ENCODE measurements around the gene EHD4. TPM values are rescaled to one million over a fixed set of nuclear protein-coding genes. Genes with fewer than 3 reads are reported as not detected.

Gene EHD4
- total RNA-seq, 3 donors from 2014 or later: 25.7 to 33.8 (median 27.6) TPM

GRCh38 chr15:41893422-41894250, 78.7 kb downstream of the EHD4 start, which contains the start of gene SPTBN5:
Gene SPTBN5 (minus strand): TSS chr15:41894053. CDS start chr15:41893497, 556 bp downstream.
- no peak for DNase-seq
- H3K36me3 Mint-ChIP-seq (ENCODE audit: insufficient read depth): no peaks in the 10 kb centered on the region
- no peak for ATAC-seq
- peak within 1 kb of the TSS; percentile 51 for H3K4me3 Mint-ChIP-seq
- no peaks in the 10 kb centered on the region for H3K27me3 Mint-ChIP-seq (ENCODE audit: low read depth)
- peaks cover 33% of the 10 kb centered on the region for H3K4me1 Mint-ChIP-seq (ENCODE audit: low read depth)
- no peaks in the 10 kb centered on the region for H3K9me3 Mint-ChIP-seq

- no peaks in the 10 kb centered on the region for H3K36me3 Mint-ChIP-seq (ENCODE audit: insufficient read depth)
Measured at GRCh38 chr15:41892621-41893421, 79.5 kb downstream of the EHD4 start.

GRCh38 chr15:41891946-41892345, 80.4 kb downstream of the EHD4 start:
- Mint-ChIP-seq H3K9me3 (no peaks in the 10 kb centered on the region), H3K27me3 (ENCODE audit: low read depth) (no peaks in the 10 kb centered on the region), H3K4me3 (no peak overlapping the region), H3K36me3 (ENCODE audit: insufficient read depth) (no peaks in the 10 kb centered on the region), H3K4me1 (ENCODE audit: low read depth) (peaks cover 41% of the 10 kb centered on the region)
- DNase-seq (no peak), ATAC-seq (no peak)

More at GRCh38 chr15:41892621-41893421, 79.5 kb downstream of the EHD4 start:
- H3K9me3 Mint-ChIP-seq: no peaks in the 10 kb centered on the region
- DNase-seq (no peak), ATAC-seq (peak; percentile 22 to 27)
- H3K4me3 Mint-ChIP-seq: peak overlapping the region; percentile 38
- peaks cover 41% of the 10 kb centered on the region for H3K4me1 Mint-ChIP-seq (ENCODE audit: low read depth)
- H3K27me3 Mint-ChIP-seq (ENCODE audit: low read depth): no peaks in the 10 kb centered on the region

GRCh38 chr15:41891226-41891625, 81.1 kb downstream of the EHD4 start:
- no peak for DNase-seq
- ATAC-seq: no peak
- Mint-ChIP-seq H3K4me3 (no peak overlapping the region), H3K4me1 (ENCODE audit: low read depth) (peaks cover 41% of the 10 kb centered on the region), H3K36me3 (ENCODE audit: insufficient read depth) (no peaks in the 10 kb centered on the region), H3K27me3 (ENCODE audit: low read depth) (no peaks in the 10 kb centered on the region), H3K9me3 (no peaks in the 10 kb centered on the region)

- H3K27me3 Mint-ChIP-seq (ENCODE audit: low read depth): no peaks in the 10 kb centered on the region
- ATAC-seq (no peak), DNase-seq (no peak)
- H3K9me3 Mint-ChIP-seq: no peaks in the 10 kb centered on the region
- H3K4me3 Mint-ChIP-seq: no peak overlapping the region
- peaks cover 37% of the 10 kb centered on the region for H3K4me1 Mint-ChIP-seq (ENCODE audit: low read depth)
- H3K36me3 Mint-ChIP-seq (ENCODE audit: insufficient read depth): no peaks in the 10 kb centered on the region
Measured at GRCh38 chr15:41890050-41890690, 82.2 kb downstream of the EHD4 start.

- DNase-seq: no peak
- Mint-ChIP-seq H3K36me3 (ENCODE audit: insufficient read depth) (no peaks in the 10 kb centered on the region), H3K4me1 (ENCODE audit: low read depth) (peaks cover 23% of the 10 kb centered on the region), H3K27me3 (ENCODE audit: low read depth) (peaks cover 2% of the 10 kb centered on the region), H3K9me3 (no peaks in the 10 kb centered on the region), H3K4me3 (no peak overlapping the region)
- ATAC-seq: no peak
Measured at GRCh38 chr15:41888662-41889253, 83.6 kb downstream of the EHD4 start.

GRCh38 chr15:41887893-41888292, 84.5 kb downstream of the EHD4 start:
- peaks cover 2% of the 10 kb centered on the region for H3K27me3 Mint-ChIP-seq (ENCODE audit: low read depth)
- no peaks in the 10 kb centered on the region for H3K36me3 Mint-ChIP-seq (ENCODE audit: insufficient read depth)
- ATAC-seq (no peak), DNase-seq (no peak)
- peaks cover 17% of the 10 kb centered on the region for H3K4me1 Mint-ChIP-seq (ENCODE audit: low read depth)
- no peaks in the 10 kb centered on the region for H3K9me3 Mint-ChIP-seq
- no peak overlapping the region for H3K4me3 Mint-ChIP-seq

- Mint-ChIP-seq H3K36me3 (ENCODE audit: insufficient read depth) (no peaks in the 10 kb centered on the region), H3K27me3 (ENCODE audit: low read depth) (peaks cover 2% of the 10 kb centered on the region), H3K4me3 (no peak overlapping the region), H3K4me1 (ENCODE audit: low read depth) (peaks cover 11% of the 10 kb centered on the region), H3K9me3 (no peaks in the 10 kb centered on the region)
- no peak for DNase-seq
- ATAC-seq: no peak
Measured at GRCh38 chr15:41887161-41887560, 85.2 kb downstream of the EHD4 start.

- H3K4me1 Mint-ChIP-seq (ENCODE audit: low read depth): peaks cover 11% of the 10 kb centered on the region
Measured at GRCh38 chr15:41886741-41887140, 85.6 kb downstream of the EHD4 start.

GRCh38 chr15:41885841-41886240, 86.5 kb downstream of the EHD4 start:
- DNase-seq (no peak), ATAC-seq (no peak)
- H3K27me3 Mint-ChIP-seq (ENCODE audit: low read depth): peaks cover 10% of the 10 kb centered on the region
- H3K9me3 Mint-ChIP-seq: no peaks in the 10 kb centered on the region
- H3K36me3 Mint-ChIP-seq (ENCODE audit: insufficient read depth): no peaks in the 10 kb centered on the region
- H3K4me3 Mint-ChIP-seq: no peak overlapping the region
- H3K4me1 Mint-ChIP-seq (ENCODE audit: low read depth): peaks cover 15% of the 10 kb centered on the region

More at GRCh38 chr15:41886741-41887140, 85.6 kb downstream of the EHD4 start:
- Mint-ChIP-seq H3K4me3 (no peak overlapping the region), H3K27me3 (ENCODE audit: low read depth) (peaks cover 2% of the 10 kb centered on the region), H3K36me3 (ENCODE audit: insufficient read depth) (no peaks in the 10 kb centered on the region), H3K9me3 (no peaks in the 10 kb centered on the region)
- ATAC-seq (no peak), DNase-seq (no peak)

GRCh38 chr15:41885321-41885720, 87.0 kb downstream of the EHD4 start:
- peaks cover 15% of the 10 kb centered on the region for H3K4me1 Mint-ChIP-seq (ENCODE audit: low read depth)
- no peaks in the 10 kb centered on the region for H3K36me3 Mint-ChIP-seq (ENCODE audit: insufficient read depth)
- peaks cover 13% of the 10 kb centered on the region for H3K27me3 Mint-ChIP-seq (ENCODE audit: low read depth)
- DNase-seq (no peak), ATAC-seq (no peak)
- no peak overlapping the region for H3K4me3 Mint-ChIP-seq
- H3K9me3 Mint-ChIP-seq: no peaks in the 10 kb centered on the region

- Mint-ChIP-seq H3K4me3 (no peak overlapping the region), H3K36me3 (ENCODE audit: insufficient read depth) (no peaks in the 10 kb centered on the region), H3K27me3 (ENCODE audit: low read depth) (peaks cover 16% of the 10 kb centered on the region), H3K9me3 (no peaks in the 10 kb centered on the region), H3K4me1 (ENCODE audit: low read depth) (peaks cover 15% of the 10 kb centered on the region)
- ATAC-seq: no peak
- no peak for DNase-seq
Measured at GRCh38 chr15:41884458-41884857, 87.9 kb downstream of the EHD4 start.

- DNase-seq (no peak), ATAC-seq (no peak)
- Mint-ChIP-seq H3K4me3 (no peak overlapping the region), H3K27me3 (ENCODE audit: low read depth) (peaks cover 17% of the 10 kb centered on the region), H3K4me1 (ENCODE audit: low read depth) (peaks cover 10% of the 10 kb centered on the region), H3K9me3 (no peaks in the 10 kb centered on the region), H3K36me3 (ENCODE audit: insufficient read depth) (no peaks in the 10 kb centered on the region)
Measured at GRCh38 chr15:41883484-41883825, 88.9 kb downstream of the EHD4 start.
